Measurements from ENCODE around the gene KMT2D. TPM values are rescaled to one million over a fixed set of nuclear protein-coding genes. Genes with fewer than 3 reads are reported as not detected.

KMT2D gene
- total and polyA plus RNA-seq, 10 of the 15 experiments (the other 5 are each of a cell fraction or from before 2014, with no cell fraction given) = 0.51 to 71.5 (median 10.4) TPM

DNA sequence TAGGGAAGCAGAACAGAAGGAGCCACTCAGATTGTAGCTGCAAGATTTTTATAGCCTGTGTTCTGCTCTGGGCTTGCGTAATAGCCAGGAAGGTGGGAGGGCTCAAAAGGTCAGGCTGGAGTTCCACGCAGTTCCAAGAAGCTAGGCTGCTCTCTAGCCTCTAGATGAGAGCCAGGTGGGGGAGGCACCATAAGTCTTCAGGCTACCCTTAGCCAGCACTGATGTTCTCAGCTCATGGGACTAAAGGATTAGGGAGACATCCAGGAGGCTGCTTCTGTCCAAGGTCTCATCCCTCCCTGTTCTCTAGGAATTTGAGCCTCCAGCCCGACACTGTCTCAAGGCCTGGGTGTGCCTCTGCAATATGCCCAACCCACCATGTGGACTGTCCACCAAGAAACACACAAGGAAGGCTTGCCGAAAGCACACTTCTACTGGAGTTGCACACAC is 48.4 kb upstream of the KMT2D start:
- ChIA-PET CTCF (interaction anchor here (0.7 to 10.9 kb wide), 15 partner anchors 10 to 206 kb away, joined by 3 to 118 read pairs (median 7); partner anchors contain the start of genes DHH, RHEBL1 and TUBA1B), POLR2A (interaction anchor here (0.5 to 3.5 kb wide), 11 partner anchors 11 to 362 kb away, joined by 3 to 48 read pairs (median 4); partner anchors contain the start of genes DHH, RHEBL1 and TUBA1B), RAD21 (ENCODE audit: unreplicated experiment) (interaction anchor here (1.0 to 3.5 kb wide), 4 partner anchors 21 to 112 kb away, joined by 5 to 18 read pairs (median 8); partner anchors contain the start of gene TUBA1B), SMC1A (ENCODE audit: uncharacterized antibody, unreplicated experiment) (interaction anchor here (1.1 to 3.0 kb wide), 5 partner anchors 10 to 39 kb away, joined by 3 to 12 read pairs (median 5); partner anchors contain the start of gene RHEBL1)
- in situ Hi-C loops (cut with MboI) = no loop called here
- FAIRE-seq = peak; percentile 62
- Histone ChIP-seq H4K20me1 (ENCODE audit: control insufficient read depth, insufficient read depth) (no peaks in the 10 kb centered on the region), H3K4me1 (ENCODE audit: control insufficient read depth, insufficient read depth, low read length) (peaks cover 13% of the 10 kb centered on the region), H3K9ac (ENCODE audit: control insufficient read depth, insufficient read depth, low read length) (no peak overlapping the region; the same call in 1 of the 2 replicates), H3K4me2 (ENCODE audit: control insufficient read depth, insufficient read depth) (peak overlapping the region; percentile 97), H3K9me3 (replicated peaks; ENCODE audit: control insufficient read depth, insufficient read depth, low read length) (no peaks in the 10 kb centered on the region), H3K79me2 (ENCODE audit: control insufficient read depth, insufficient read depth, low read length) (peaks cover 9% of the 10 kb centered on the region), H2AFZ (ENCODE audit: control insufficient read depth, low read depth, low read length) (no peak overlapping the region), H3K4me3 (peak overlapping the region; percentile 87; the same call in 1 of the 2 replicates), H3K36me3 (ENCODE audit: control insufficient read depth in 2 of 2, insufficient read depth in 2 of 2, low read length in 1 of 2) (peaks cover 0 to 4% of the 10 kb centered on the region in 2 experiments; a peak in 1 of 4 replicates), H3K27me3 (replicated peaks in 1 of 2; ENCODE audit: control insufficient read depth in 2 of 2, insufficient read depth in 2 of 2, low read length in 1 of 2) (no peaks in the 10 kb centered on the region), H3K27ac (ENCODE audit: control insufficient read depth, insufficient read depth) (no peak overlapping the region)
- intact Hi-C loops (cut with micrococcal nuclease; ENCODE audit: unreplicated experiment) = no loop called here
- 83% methylated on average over 4 of the region's 4 CpGs for WGBS (ENCODE audit: insufficient coverage, insufficient replicate concordance, low lambda C conversion rate, missing lambda C conversion rate)
- TF ChIP-seq NFXL1 (IDR thresholded peaks at IDR 0.05; ENCODE audit: borderline replicate concordance) (no peak), PAX8 (IDR thresholded peaks at IDR 0.05) (no peak), ATF7 (IDR thresholded peaks at IDR 0.05; ENCODE audit: low read depth) (no peak), POU2F2 (IDR thresholded peaks at IDR 0.05; ENCODE audit: borderline replicate concordance, low read depth, low read length) (no peak), FOXK2 (IDR thresholded peaks at IDR 0.05) (no peak), DPF2 (IDR thresholded peaks at IDR 0.05) (no peak), CEBPB (IDR thresholded peaks at IDR 0.05; ENCODE audit: borderline replicate concordance in 1 of 2, low read depth in 2 of 2, low read length in 2 of 2) (no peak), POLR2A (IDR thresholded peaks at IDR 0.05; ENCODE audit: low read depth, low read length) (no peak), ZNF274 (IDR thresholded peaks at IDR 0.05; ENCODE audit: insufficient read depth, insufficient read length) (no peak), NBN (IDR thresholded peaks at IDR 0.05) (no peak), SIN3A (IDR thresholded peaks at IDR 0.05; ENCODE audit: low read depth, low read length) (no peak), ASH2L (IDR thresholded peaks at IDR 0.05; ENCODE audit: borderline replicate concordance, low read depth) (no peak)
- TF ChIP-seq, protein P1, sequence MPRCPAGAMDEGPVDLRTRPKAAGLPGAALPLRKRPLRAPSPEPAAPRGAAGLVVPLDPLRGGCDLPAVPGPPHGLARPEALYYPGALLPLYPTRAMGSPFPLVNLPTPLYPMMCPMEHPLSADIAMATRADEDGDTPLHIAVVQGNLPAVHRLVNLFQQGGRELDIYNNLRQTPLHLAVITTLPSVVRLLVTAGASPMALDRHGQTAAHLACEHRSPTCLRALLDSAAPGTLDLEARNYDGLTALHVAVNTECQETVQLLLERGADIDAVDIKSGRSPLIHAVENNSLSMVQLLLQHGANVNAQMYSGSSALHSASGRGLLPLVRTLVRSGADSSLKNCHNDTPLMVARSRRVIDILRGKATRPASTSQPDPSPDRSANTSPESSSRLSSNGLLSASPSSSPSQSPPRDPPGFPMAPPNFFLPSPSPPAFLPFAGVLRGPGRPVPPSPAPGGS (IDR thresholded peaks at IDR 0.05; ENCODE audit: borderline replicate concordance, insufficient read depth, low read depth, low read length, poor library complexity, severe bottlenecking) = no peak
- TF ChIP-seq, protein P2, sequence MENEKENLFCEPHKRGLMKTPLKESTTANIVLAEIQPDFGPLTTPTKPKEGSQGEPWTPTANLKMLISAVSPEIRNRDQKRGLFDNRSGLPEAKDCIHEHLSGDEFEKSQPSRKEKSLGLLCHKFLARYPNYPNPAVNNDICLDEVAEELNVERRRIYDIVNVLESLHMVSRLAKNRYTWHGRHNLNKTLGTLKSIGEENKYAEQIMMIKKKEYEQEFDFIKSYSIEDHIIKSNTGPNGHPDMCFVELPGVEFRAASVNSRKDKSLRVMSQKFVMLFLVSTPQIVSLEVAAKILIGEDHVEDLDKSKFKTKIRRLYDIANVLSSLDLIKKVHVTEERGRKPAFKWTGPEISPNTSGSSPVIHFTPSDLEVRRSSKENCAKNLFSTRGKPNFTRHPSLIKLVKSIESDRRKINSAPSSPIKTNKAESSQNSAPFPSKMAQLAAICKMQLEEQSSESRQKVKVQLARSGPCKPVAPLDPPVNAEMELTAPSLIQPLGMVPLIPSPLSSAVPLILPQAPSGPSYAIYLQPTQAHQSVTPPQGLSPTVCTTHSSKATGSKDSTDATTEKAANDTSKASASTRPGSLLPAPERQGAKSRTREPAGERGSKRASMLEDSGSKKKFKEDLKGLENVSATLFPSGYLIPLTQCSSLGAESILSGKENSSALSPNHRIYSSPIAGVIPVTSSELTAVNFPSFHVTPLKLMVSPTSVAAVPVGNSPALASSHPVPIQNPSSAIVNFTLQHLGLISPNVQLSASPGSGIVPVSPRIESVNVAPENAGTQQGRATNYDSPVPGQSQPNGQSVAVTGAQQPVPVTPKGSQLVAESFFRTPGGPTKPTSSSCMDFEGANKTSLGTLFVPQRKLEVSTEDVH (IDR thresholded peaks at IDR 0.05; ENCODE audit: low read depth, partially characterized antibody) = no peak
- TF ChIP-seq, protein P3, sequence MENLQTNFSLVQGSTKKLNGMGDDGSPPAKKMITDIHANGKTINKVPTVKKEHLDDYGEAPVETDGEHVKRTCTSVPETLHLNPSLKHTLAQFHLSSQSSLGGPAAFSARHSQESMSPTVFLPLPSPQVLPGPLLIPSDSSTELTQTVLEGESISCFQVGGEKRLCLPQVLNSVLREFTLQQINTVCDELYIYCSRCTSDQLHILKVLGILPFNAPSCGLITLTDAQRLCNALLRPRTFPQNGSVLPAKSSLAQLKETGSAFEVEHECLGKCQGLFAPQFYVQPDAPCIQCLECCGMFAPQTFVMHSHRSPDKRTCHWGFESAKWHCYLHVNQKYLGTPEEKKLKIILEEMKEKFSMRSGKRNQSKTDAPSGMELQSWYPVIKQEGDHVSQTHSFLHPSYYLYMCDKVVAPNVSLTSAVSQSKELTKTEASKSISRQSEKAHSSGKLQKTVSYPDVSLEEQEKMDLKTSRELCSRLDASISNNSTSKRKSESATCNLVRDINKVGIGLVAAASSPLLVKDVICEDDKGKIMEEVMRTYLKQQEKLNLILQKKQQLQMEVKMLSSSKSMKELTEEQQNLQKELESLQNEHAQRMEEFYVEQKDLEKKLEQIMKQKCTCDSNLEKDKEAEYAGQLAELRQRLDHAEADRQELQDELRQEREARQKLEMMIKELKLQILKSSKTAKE (IDR thresholded peaks at IDR 0.05; ENCODE audit: low read depth, poor library complexity, severe bottlenecking) = no peak
- DNase-seq (ENCODE audit: low read depth, low spot score) = no peak
- ATAC-seq = no peak
- BruUV-seq (replicated peaks) = no TSS peak

Measured in GM12878 (cell line).